LHCN-M2 (cell line): ENCODE measurements around the gene MUSK. TPM values are rescaled to one million over a fixed set of nuclear protein-coding genes. Genes with fewer than 3 reads are reported as not detected.
"Not testable (repeated sequence)": the region's sequence is repeated elsewhere in the genome, so short reads cannot be mapped to it uniquely, and the experiment has no call there.

Experiments used
- DNase-seq: peaks from one replicate; pipeline ENCODE4 v3.0.0-alpha.2; 2012; ENCODE audit warnings: low read depth
- total RNA-seq: library from RNA; depleted of rRNA; stranded (reverse); fragments of >200 nt; gene quantifications from 2 replicates; pipeline ENCODE4 v1.2.3, GENCODE V29; 2014

The MUSK gene
- total RNA-seq, 1 experiment from 2014 or later, result 71.1 TPM

GRCh38 chr9:110809038-110809595 is 140.5 kb downstream of the MUSK start:
- no peak for DNase-seq

GRCh38 chr9:110810262-110810976 is 141.8 kb downstream of the MUSK start:
- DNase-seq, result no peak

GRCh38 chr9:110812886-110813285 is 144.3 kb downstream of the MUSK start:
- no peak for DNase-seq

GRCh38 chr9:110814159-110814558 is 145.6 kb downstream of the MUSK start:
- DNase-seq, result no peak

- no peak for DNase-seq
Observed at GRCh38 chr9:110815361-110815760, 146.8 kb downstream of the MUSK start.

GRCh38 chr9:110820381-110820780 is 151.8 kb downstream of the MUSK start:
- no peak for DNase-seq

- no peak for DNase-seq
Observed at GRCh38 chr9:110821064-110821463, 152.5 kb downstream of the MUSK start.

GRCh38 chr9:110825129-110825528 is 156.5 kb downstream of the MUSK start:
- DNase-seq, result not testable (repeated sequence)

- no peak for DNase-seq
Observed at GRCh38 chr9:110825950-110826349, 157.4 kb downstream of the MUSK start.

- not testable (repeated sequence) for DNase-seq
Observed at GRCh38 chr9:110826400-110826799, 157.8 kb downstream of the MUSK start.

- DNase-seq, result peak; percentile 48
Observed at GRCh38 chr9:110828264-110828663, 159.7 kb downstream of the MUSK start.

- no peak for DNase-seq
Observed at GRCh38 chr9:110830495-110830894, 161.9 kb downstream of the MUSK start.

GRCh38 chr9:110832926-110833325 is 164.3 kb downstream of the MUSK start:
- DNase-seq, result no peak

GRCh38 chr9:110835404-110835803 is 166.8 kb downstream of the MUSK start:
- peak; percentile 91 for DNase-seq

- peak; percentile 51 for DNase-seq
Observed at GRCh38 chr9:110835859-110836271, 167.3 kb downstream of the MUSK start.

- DNase-seq, result no peak
Observed at GRCh38 chr9:110837401-110838005, 168.9 kb downstream of the MUSK start.

GRCh38 chr9:110842169-110842568 is 173.6 kb downstream of the MUSK start:
- no peak for DNase-seq

GRCh38 chr9:110842986-110843385 is 174.4 kb downstream of the MUSK start:
- DNase-seq, result no peak

GRCh38 chr9:110844121-110844520 is 175.5 kb downstream of the MUSK start:
- peak; percentile 29 for DNase-seq

GRCh38 chr9:110846215-110846614 is 177.6 kb downstream of the MUSK start:
- no peak for DNase-seq

GRCh38 chr9:110847671-110848070 is 179.1 kb downstream of the MUSK start:
- peak; percentile 35 for DNase-seq

- DNase-seq, result no peak
Observed at GRCh38 chr9:110850401-110851135, 182.0 kb downstream of the MUSK start.
